K562 (cell line): ENCODE data around the gene EPB41L4A.

Experiments
- RCOR1 ChIP-seq, 2 experiments: IDR thresholded peaks; 2 replicates each; pipeline ENCODE4 v1.6.1; 2012; ENCODE audit warnings: low read depth in 2 of 2, low read length in 2 of 2, borderline replicate concordance in 1 of 2, improper control_type of control experiment in 1 of 2
- SP1 ChIP-seq: sonication (generic); formaldehyde crosslinking; IDR thresholded peaks from 2 replicates; pipeline ENCODE4 v1.8.1; 2022; ENCODE audit warnings: mild to moderate bottlenecking, missing genetic modification reagents
- TAF1 ChIP-seq: IDR thresholded peaks from 2 replicates; pipeline ENCODE4 v1.6.1; 2011; ENCODE audit warnings: mild to moderate bottlenecking, low read length, moderate library complexity; ENCODE audit not compliant: insufficient read depth, control insufficient read depth, severe bottlenecking; ENCODE audit errors: extremely low read depth
- YBX1 ChIP-seq: fragments of 450-650 bp; IDR thresholded peaks from 2 replicates; pipeline ENCODE4 v1.7.1; 2016; ENCODE audit warnings: mild to moderate bottlenecking
- TF ChIP-seq, protein P1 (sequence below), 2 experiments: fragments of 450-650 bp; IDR thresholded peaks; 2 replicates each; pipeline ENCODE4 v1.6.1; 2016

DNA sequence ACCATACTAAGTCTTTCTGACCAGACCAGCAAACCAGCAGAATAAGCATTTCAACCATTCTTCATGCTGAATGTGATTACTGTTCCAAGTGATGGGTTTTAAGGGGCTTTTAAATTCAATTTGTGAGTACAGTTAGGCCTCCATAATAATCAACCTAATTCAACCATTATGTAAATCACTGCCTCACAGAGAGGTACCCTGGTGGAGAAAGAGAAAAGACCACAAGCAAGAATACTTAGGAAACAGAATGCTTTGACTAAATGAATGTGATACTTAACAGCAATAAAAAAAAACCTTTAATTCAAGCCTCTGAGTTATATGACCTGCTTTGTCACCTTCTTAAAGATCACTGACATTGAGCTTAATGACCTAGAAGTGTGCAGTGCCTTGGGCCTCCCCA is 162.1 kb downstream of the EPB41L4A start:
- TF ChIP-seq RCOR1 (IDR thresholded peaks at IDR 0.05; ENCODE audit: borderline replicate concordance in 1 of 2, low read depth in 2 of 2, low read length in 2 of 2) (no peak), SP1 (no peak), TAF1 (no peak), YBX1 (no peak)
- TF ChIP-seq, protein P1, sequence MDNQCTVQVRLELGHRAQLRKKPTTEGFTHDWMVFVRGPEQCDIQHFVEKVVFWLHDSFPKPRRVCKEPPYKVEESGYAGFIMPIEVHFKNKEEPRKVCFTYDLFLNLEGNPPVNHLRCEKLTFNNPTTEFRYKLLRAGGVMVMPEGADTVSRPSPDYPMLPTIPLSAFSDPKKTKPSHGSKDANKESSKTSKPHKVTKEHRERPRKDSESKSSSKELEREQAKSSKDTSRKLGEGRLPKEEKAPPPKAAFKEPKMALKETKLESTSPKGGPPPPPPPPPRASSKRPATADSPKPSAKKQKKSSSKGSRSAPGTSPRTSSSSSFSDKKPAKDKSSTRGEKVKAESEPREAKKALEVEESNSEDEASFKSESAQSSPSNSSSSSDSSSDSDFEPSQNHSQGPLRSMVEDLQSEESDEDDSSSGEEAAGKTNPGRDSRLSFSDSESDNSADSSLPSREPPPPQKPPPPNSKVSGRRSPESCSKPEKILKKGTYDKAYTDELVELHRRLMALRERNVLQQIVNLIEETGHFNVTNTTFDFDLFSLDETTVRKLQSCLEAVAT (IDR thresholded peaks at IDR 0.05), result no peak
